HUES64 (cell line): Measurements from ENCODE around the gene PCSK7.

ENCODE experiments used
- H3K27ac ChIP-seq: 2 replicates; pipeline ENCODE4 v1.7.0; 2013; ENCODE audit warnings: low read depth, low read length, inconsistent platforms
- H3K27me3 ChIP-seq: 2 replicates; pipeline ENCODE4 v1.6.1; 2013; ENCODE audit warnings: mild to moderate bottlenecking, low read length; ENCODE audit not compliant: insufficient read depth
- H3K36me3 ChIP-seq: 2 replicates; pipeline ENCODE4 v1.6.1; 2013; ENCODE audit warnings: mild to moderate bottlenecking, low read length; ENCODE audit not compliant: insufficient read depth
- H3K4me1 ChIP-seq: 2 replicates; pipeline ENCODE4 v1.6.1; 2013; ENCODE audit warnings: mild to moderate bottlenecking, low read length, moderate library complexity; ENCODE audit not compliant: insufficient read depth
- H3K4me3 ChIP-seq: 2 replicates; pipeline ENCODE4 v1.5.1; 2013; ENCODE audit warnings: mild to moderate bottlenecking, low read length, moderate library complexity
- H3K9ac ChIP-seq: 2 replicates; pipeline ENCODE4 v1.6.1; 2013; ENCODE audit warnings: mild to moderate bottlenecking, low read depth, low read length
- H3K9me3 ChIP-seq: 2 replicates; pipeline ENCODE4 v1.6.1; 2013; ENCODE audit warnings: low read depth, low read length; ENCODE audit not compliant: insufficient read depth
- WGBS: fragments of 150-250, 120-280 bp; methylation state at CpG from one replicate; pipeline ENCODE4 v1.1.7; 2013; ENCODE audit warnings: missing lambda C conversion rate; 5-methylcytosine and 5-hydroxymethylcytosine counted together

Gene PCSK7

DNA sequence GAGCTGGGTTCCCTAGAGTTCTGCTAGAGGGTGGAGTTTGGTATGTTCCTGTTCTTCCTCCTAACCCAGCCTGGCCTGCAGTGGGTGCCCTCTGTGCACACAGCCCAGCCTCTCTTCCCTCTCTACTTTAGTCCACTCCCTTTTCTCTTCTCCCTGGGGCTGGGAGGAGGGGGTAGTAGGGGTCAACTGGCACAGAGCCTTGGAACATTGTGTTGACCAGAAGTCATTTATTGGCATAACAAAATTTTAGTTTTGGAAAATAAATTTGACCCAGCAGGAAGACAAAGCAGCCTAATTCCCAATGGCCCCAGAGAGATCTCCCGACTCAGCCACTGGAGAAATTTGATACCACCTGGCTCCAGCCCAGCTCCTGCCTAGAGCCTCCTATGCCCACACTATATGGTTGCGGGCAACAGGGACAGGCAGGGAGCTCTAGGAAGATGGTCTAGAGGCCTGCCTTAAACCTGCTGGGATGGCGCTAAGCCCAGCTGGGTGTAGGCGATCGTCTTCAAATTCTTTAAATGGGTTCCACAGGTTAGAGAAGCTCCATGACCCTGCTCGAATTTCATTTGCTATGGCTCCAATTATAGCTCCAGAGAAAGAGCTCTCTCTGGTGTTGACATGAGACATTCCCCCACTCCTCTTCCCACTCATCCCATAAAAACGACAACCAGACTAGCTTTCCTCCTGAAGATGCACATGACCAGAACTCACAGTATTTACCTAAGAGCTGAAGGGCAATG, 9.9 kb downstream of the PCSK7 start:
- H3K36me3 ChIP-seq = peaks cover 78% of the 10 kb centered on the region
- H3K4me1 ChIP-seq = peaks cover 11% of the 10 kb centered on the region; the same call in 1 of the 2 replicates
- no peak overlapping the region for H3K4me3 ChIP-seq
- H3K9ac ChIP-seq = no peak overlapping the region
- H3K27ac ChIP-seq = peak overlapping the region; percentile 25; the same call in 1 of the 2 replicates
- WGBS = 83% methylated on average over 7 of the region's 7 CpGs
- H3K27me3 ChIP-seq = no peaks in the 10 kb centered on the region
- H3K9me3 ChIP-seq = no peaks in the 10 kb centered on the region

DNA sequence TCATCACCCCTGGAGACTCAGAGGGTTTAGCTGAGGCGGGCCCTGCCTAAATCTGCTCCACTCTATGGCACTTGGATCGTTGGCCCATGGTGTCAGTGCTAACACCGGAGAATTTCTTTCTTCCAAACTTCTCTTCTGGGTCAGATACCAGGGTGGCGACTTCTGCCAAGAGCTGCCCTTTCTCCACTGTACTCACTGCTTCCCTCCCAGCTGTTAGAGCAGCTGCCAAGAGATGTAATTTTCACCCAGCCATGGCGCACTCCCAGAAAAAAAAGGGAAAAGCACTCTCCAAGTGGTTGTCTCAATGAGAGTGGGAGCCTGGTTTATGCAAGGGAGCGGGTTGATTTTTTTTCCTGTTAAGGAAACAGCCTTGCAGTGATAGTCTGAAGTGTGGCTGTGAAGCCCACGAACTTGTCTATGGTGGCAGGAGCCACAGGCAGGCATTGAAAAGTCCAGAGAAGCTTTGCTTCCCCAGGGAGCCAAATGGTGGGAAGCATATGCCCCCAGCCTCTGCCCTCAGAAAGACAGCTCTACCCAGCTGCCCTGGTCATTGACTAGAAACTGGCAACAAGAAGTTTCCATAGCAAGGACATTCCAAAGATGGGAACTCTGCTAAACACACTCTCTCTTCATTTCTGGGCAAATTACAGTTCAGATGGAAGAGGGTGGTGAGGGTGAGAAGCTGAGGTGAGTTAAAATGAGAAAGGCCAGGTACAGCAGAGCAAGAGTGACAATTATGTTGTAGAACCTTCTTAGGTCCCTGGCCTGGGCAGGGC, 10.7 kb downstream of the PCSK7 start:
- no peak overlapping the region for H3K4me3 ChIP-seq
- H3K4me1 ChIP-seq = peaks cover 11% of the 10 kb centered on the region; the same call in 1 of the 2 replicates
- H3K9ac ChIP-seq = no peak overlapping the region
- peaks cover 77% of the 10 kb centered on the region for H3K36me3 ChIP-seq
- WGBS = 87% methylated on average over 7 of the region's 7 CpGs
- H3K27me3 ChIP-seq = no peaks in the 10 kb centered on the region
- no peaks in the 10 kb centered on the region for H3K9me3 ChIP-seq
- H3K27ac ChIP-seq = peak overlapping the region; percentile 25; the same call in 1 of the 2 replicates

GRCh38 chr11:117220568-117220967, 11.3 kb downstream of the PCSK7 start:
- Histone ChIP-seq H3K36me3 (peaks cover 72% of the 10 kb centered on the region), H3K9me3 (no peaks in the 10 kb centered on the region), H3K4me3 (no peak overlapping the region), H3K27me3 (no peaks in the 10 kb centered on the region), H3K9ac (no peak overlapping the region), H3K4me1 (peaks cover 11% of the 10 kb centered on the region; the same call in 1 of the 2 replicates), H3K27ac (no peak overlapping the region)
- 93% methylated on average over 9 of the region's 9 CpGs for WGBS

GRCh38 chr11:117219995-117220394, 11.9 kb downstream of the PCSK7 start:
- no peak overlapping the region for H3K4me3 ChIP-seq
- peaks cover 11% of the 10 kb centered on the region; the same call in 1 of the 2 replicates for H3K4me1 ChIP-seq
- H3K9ac ChIP-seq = no peak overlapping the region
- H3K36me3 ChIP-seq = peaks cover 68% of the 10 kb centered on the region
- H3K9me3 ChIP-seq = no peaks in the 10 kb centered on the region
- no peak overlapping the region for H3K27ac ChIP-seq
- no peaks in the 10 kb centered on the region for H3K27me3 ChIP-seq
- 96% methylated on average over 4 of the region's 4 CpGs for WGBS

- Histone ChIP-seq H3K36me3 (peaks cover 67% of the 10 kb centered on the region), H3K27me3 (no peaks in the 10 kb centered on the region), H3K9me3 (no peaks in the 10 kb centered on the region), H3K9ac (no peak overlapping the region), H3K4me3 (no peak overlapping the region), H3K27ac (no peak overlapping the region), H3K4me1 (peaks cover 11% of the 10 kb centered on the region; the same call in 1 of the 2 replicates)
- 94% methylated on average over 8 of the region's 8 CpGs for WGBS
These were observed 12.4 kb downstream of the PCSK7 start for GRCh38 chr11:117219455-117219854.

DNA sequence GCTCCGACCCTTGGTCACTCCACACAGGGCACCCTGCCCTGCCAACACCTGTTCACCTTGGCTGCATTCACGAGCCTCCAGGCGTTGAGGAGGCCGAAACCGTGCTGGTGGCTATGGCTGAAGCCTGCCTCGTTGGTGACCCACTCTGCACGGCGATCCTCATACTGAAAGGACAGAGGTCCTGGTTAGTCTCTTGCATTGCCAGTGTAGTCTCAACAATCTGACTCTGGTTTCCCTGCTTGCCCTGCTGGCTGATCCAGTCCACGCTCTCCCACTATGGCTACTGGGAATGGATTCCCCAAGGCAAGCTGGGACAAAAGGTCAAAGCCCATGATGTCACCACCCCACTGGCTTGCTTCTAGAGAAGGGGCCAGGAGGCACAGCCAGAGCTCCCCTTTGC, 12.9 kb downstream of the PCSK7 start:
- H3K27ac ChIP-seq = no peak overlapping the region
- peaks cover 63% of the 10 kb centered on the region for H3K36me3 ChIP-seq
- peaks cover 11% of the 10 kb centered on the region; the same call in 1 of the 2 replicates for H3K4me1 ChIP-seq
- no peaks in the 10 kb centered on the region for H3K9me3 ChIP-seq
- no peak overlapping the region for H3K9ac ChIP-seq
- no peaks in the 10 kb centered on the region for H3K27me3 ChIP-seq
- H3K4me3 ChIP-seq = no peak overlapping the region
- WGBS = 95% methylated on average over 9 of the region's 9 CpGs

DNA sequence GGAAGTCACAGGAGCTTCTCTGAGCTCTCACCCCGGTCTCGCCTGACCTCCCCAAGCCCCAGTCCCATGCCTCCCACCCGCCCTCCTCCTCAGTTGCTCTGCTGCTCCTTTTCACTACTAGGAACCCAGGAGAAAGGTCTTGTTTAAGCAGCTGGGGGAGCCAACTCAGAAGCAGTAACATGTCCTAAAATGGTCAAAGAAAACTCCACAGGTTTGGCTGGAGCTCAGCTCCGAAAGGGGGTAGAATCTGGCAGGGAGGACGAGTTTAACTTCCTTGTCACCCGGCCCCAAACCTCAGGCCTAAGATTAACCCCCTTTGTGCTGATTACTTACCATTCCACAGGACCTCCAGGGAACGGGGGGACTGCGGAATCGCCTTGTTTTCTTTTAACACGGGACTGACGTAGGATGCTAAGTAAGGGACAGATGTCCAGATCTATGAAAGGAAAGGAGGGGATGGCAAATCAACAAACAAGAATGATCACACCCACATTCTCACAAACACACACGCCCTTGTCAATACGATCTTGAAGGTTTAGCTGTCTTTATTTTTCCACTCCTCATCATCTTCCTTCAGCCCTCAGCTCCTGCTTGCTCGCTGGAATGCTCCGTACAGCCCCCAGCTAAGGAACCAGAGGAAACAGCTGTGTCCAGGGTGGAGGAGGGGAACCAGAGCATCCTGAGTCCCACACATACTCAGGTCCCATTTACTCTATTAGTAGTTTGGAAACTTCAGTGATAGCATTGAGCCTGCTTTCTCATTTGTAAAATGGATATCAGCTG, 13.5 kb downstream of the PCSK7 start:
- Histone ChIP-seq H3K9me3 (no peaks in the 10 kb centered on the region), H3K9ac (no peak overlapping the region), H3K27me3 (no peaks in the 10 kb centered on the region), H3K27ac (no peak overlapping the region), H3K4me3 (no peak overlapping the region), H3K4me1 (peaks cover 11% of the 10 kb centered on the region; the same call in 1 of the 2 replicates), H3K36me3 (peaks cover 60% of the 10 kb centered on the region)
- 91% methylated on average over 15 of the region's 15 CpGs for WGBS

DNA sequence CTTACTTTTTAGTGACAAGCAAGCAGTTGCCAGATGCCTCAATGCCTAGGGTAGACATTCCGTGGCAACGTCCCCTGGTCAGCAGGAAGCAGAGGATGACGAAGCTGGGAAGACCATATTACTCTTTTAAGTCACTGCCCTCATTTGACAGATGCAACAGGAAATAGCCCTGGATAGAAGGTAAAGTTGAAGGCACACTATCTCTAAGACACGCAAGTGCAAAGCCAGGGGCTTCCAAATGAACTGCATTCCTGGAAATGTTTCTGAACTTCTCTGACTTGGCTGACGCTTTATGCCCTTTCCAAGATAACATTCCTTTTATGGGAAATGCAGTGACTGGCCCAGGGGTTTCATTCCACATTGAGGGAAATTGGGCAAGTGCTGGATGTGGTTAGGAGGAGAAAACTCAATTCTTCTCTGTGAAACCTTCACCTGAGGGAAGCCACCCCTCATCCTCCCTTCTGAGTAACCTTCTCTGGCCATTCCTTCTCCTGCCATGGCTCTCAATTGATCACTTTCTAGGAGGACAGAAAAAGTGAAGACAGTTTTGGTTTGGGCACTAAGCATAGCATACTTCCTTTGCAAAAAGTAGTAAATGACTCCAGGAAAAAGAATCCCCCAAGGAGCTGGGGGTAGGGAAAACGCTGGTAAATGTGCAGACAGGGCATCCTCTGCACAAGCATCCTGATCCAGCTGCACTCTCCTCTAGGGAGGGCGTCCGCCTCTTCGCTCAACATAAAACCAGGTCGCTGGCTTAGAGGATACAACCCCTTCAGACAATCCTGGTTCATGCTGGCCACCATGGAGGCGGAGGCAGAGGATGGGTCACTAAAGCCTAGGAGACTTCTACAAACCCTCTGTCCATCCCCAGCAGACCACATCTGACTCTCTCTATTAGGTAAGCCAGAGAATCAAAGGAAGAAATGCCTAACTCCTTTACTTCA, 14.5 kb downstream of the PCSK7 start:
- Histone ChIP-seq H3K27me3 (no peaks in the 10 kb centered on the region), H3K36me3 (peaks cover 59% of the 10 kb centered on the region), H3K9ac (no peak overlapping the region), H3K4me1 (peaks cover 10% of the 10 kb centered on the region; the same call in 1 of the 2 replicates), H3K27ac (no peak overlapping the region), H3K9me3 (no peaks in the 10 kb centered on the region), H3K4me3 (no peak overlapping the region)
- 92% methylated on average over 11 of the region's 11 CpGs for WGBS

DNA sequence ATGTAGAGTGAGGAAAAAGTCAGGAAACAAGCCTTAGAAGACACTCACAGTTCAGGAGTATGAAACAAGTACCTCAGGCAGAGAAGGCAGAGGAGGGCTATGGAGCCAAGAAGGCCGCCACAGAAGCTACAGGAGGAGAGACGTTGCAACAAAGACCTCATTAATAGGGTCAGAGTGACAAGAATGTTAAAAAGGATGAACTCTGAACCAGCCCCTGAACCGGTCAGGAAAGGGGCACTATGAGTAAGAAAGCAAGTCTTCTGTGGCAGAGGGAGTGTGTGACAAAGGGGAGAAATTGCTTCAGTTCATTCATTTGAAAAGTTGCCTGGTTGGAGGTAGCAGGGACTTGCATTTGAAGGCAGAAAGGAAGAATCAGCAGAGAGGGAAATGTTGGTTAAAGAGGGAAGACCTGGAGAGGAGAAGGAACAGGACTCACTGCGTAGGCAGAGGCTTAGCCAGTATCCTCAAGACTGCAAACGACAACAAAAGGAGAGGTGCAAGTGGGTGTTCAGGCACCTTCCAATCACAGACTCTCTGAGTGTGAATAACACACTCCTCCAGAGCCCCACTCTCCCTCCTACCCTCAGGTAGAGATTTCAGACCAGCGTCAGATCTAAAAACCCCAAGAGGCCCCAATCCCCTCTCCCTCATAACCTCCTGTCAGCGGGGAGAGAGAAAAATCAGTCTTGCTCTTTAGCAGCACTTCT, 17.3 kb downstream of the PCSK7 start:
- peaks cover 41% of the 10 kb centered on the region for H3K36me3 ChIP-seq
- no peak overlapping the region for H3K4me3 ChIP-seq
- no peaks in the 10 kb centered on the region for H3K27me3 ChIP-seq
- no peaks in the 10 kb centered on the region for H3K4me1 ChIP-seq
- H3K27ac ChIP-seq = no peak overlapping the region
- 79% methylated on average over 7 of the region's 7 CpGs for WGBS
- no peak overlapping the region for H3K9ac ChIP-seq
- no peaks in the 10 kb centered on the region for H3K9me3 ChIP-seq
